ENCODE measurements around the gene SGTB.
"Not testable (repeated sequence)": the region's sequence is repeated elsewhere in the genome, so short reads cannot be mapped to it uniquely, and the experiment has no call there.

Gene SGTB

GRCh38 chr5:65682148-65682547 lies 39.8 kb downstream of the SGTB start:
- H3K27ac ChIP-seq, result no peak overlapping the region
- H3K4me3 ChIP-seq, result no peak overlapping the region

GRCh38 chr5:65676056-65676455 lies 45.9 kb downstream of the SGTB start:
- H3K27ac ChIP-seq, H3K4me3 ChIP-seq: not testable (repeated sequence)

GRCh38 chr5:65674749-65675148 lies 47.2 kb downstream of the SGTB start:
- Histone ChIP-seq H3K27ac (no peak overlapping the region), H3K4me3 (no peak overlapping the region)

- Histone ChIP-seq H3K4me3 (no peak overlapping the region), H3K27ac (peak overlapping the region in 1 of 21 experiments; percentile 9)
These were observed 49.1 kb downstream of the SGTB start for GRCh38 chr5:65672796-65673195.

GRCh38 chr5:65668696-65669095 lies 53.2 kb downstream of the SGTB start:
- no peak overlapping the region for H3K27ac ChIP-seq

GRCh38 chr5:65663804-65664521 lies 57.9 kb downstream of the SGTB start:
- no peak overlapping the region for H3K27ac ChIP-seq
- no peak overlapping the region for H3K4me3 ChIP-seq

More at GRCh38 chr5:65668696-65669095, 53.2 kb downstream of the SGTB start:
- no peak overlapping the region for H3K4me3 ChIP-seq

- Histone ChIP-seq H3K27ac (no peak overlapping the region), H3K4me3 (no peak overlapping the region)
These were observed 67.2 kb downstream of the SGTB start for GRCh38 chr5:65654713-65655112.

- no peak overlapping the region for H3K4me3 ChIP-seq
- H3K27ac ChIP-seq, result no peak overlapping the region
These were observed 70.8 kb downstream of the SGTB start for GRCh38 chr5:65651144-65651543.

- Histone ChIP-seq H3K4me3 (no peak overlapping the region), H3K27ac (no peak overlapping the region)
These were observed 74.0 kb downstream of the SGTB start for GRCh38 chr5:65647941-65648340.

- Histone ChIP-seq H3K4me3 (no peak overlapping the region), H3K27ac (no peak overlapping the region)
These were observed 75.0 kb downstream of the SGTB start for GRCh38 chr5:65646938-65647337.

- no peak overlapping the region for H3K4me3 ChIP-seq
- H3K27ac ChIP-seq, result no peak overlapping the region
These were observed 81.7 kb downstream of the SGTB start for GRCh38 chr5:65640240-65640639.

- H3K27ac ChIP-seq, result no peak overlapping the region
- H3K4me3 ChIP-seq, result no peak overlapping the region
These were observed 90.9 kb downstream of the SGTB start for GRCh38 chr5:65630981-65631380.

- Histone ChIP-seq H3K4me3 (peak overlapping the region; percentile 71 to 93 (median 77)), H3K27ac (peak overlapping the region in 12 of 21 experiments; percentile 67 to 91 (median 84))
These were observed 96.2 kb downstream of the SGTB start for GRCh38 chr5:65625743-65626142.

- Histone ChIP-seq H3K27ac (peak within 1 kb of the TSS; percentile 67 to 91 (median 83)), H3K4me3 (peak within 1 kb of the TSS; percentile 71 to 93 (median 77))
These were observed 97.0 kb downstream of the SGTB start, which contains the start of the genes SHLD3 and TRAPPC13 for GRCh38 chr5:65624571-65625555. TSS of gene SHLD3 (plus strand) at chr5:65625027. CDS start at chr5:65629588, 4,561 bp downstream. TSS of gene TRAPPC13 (plus strand) at chr5:65625027. CDS start at chr5:65625061, 34 bp downstream.

- H3K4me3 ChIP-seq, result peak within 1 kb of the TSS; percentile 71 to 93 (median 77)
- H3K27ac ChIP-seq, result peak within 1 kb of the TSS; percentile 67 to 91 (median 83)
These were observed 97.8 kb downstream of the SGTB start, which contains the start of gene TRIM23 for GRCh38 chr5:65624025-65624570. TSS of gene TRIM23 (minus strand) at chr5:65624333. CDS start at chr5:65624274, 59 bp downstream.

GRCh38 chr5:65623482-65623881 lies 98.4 kb downstream of the SGTB start:
- H3K4me3 ChIP-seq, result peak overlapping the region; percentile 71 to 93 (median 77)
- H3K27ac ChIP-seq, result peak overlapping the region in 19 of 21 experiments; percentile 67 to 91 (median 83)

- H3K27ac ChIP-seq, H3K4me3 ChIP-seq: not testable (repeated sequence)
These were observed 99.9 kb downstream of the SGTB start for GRCh38 chr5:65621961-65622360.

- no peak overlapping the region for H3K27ac ChIP-seq
- no peak overlapping the region for H3K4me3 ChIP-seq
These were observed 101.9 kb downstream of the SGTB start for GRCh38 chr5:65620021-65620420.
